IPS-18c (cell line): ENCODE results near the gene ASPHD1.
A peak's percentile ranks its signal among the peaks of the same experiment; 100 is the strongest.
"Not testable (repeated sequence)": the region's sequence is repeated elsewhere in the genome, so short reads cannot be mapped to it uniquely, and the experiment has no call there.

Experiments
- H3K4me3 ChIP-seq: 2 replicates; pipeline ENCODE4 v1.7.0; 2013; ENCODE audit warnings: low read depth, mild to moderate bottlenecking, low read length, moderate library complexity; ENCODE audit not compliant: insufficient read depth
- H3K9me3 ChIP-seq: one replicate; pipeline ENCODE4 v1.6.1; 2013; ENCODE audit warnings: mild to moderate bottlenecking, low read length, moderate library complexity; ENCODE audit not compliant: control insufficient read depth, insufficient read depth

The ASPHD1 gene, protein sequence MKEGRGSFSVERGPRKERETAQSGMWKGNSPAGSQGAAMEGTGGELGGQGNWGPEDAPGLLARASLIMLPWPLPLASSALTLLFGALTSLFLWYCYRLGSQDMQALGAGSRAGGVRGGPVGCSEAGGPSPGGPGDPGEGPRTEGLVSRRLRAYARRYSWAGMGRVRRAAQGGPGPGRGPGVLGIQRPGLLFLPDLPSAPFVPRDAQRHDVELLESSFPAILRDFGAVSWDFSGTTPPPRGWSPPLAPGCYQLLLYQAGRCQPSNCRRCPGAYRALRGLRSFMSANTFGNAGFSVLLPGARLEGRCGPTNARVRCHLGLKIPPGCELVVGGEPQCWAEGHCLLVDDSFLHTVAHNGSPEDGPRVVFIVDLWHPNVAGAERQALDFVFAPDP

DNA sequence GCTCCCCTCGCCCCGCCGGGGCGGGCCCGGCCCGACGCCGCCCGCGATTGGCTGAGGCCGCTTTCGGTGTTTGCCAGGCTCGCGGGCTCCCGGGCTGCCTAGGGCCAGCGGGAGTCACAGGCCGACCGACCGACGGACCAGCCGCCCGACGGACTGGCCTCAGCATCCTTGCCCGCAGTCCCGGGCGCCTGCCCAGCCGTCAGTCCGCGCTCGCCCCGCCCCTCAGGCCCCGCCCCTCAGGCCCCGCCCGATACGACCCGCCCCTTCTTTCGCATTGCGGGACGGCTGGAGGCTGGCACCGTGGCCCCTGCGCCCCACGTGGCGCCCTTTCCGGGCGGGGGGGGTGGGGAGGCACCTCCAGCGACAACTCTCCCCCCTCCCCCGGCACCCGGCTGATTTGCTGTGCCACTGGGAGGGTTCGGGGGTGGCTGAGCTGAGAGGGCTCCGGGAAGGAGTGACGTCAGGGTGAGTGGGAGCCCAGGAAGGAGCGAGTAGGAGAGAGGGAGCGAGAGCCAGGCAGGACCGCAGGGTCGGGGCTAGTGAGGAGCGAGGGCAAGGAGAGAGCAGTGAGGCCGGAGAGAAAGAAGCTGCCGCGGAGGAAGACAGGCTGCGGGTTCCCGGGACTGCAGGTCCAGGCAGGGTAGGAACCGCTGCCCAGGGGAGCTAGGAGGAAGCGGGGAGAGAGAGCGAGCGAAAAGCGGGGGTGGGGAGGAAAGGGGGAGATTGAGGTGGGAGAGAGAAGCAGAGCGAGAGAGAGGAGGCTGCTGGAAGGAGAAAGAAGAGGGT, at the start of gene ASPHD1:
TSS of gene ASPHD1 (plus strand) at position 387 of the 786 bp plus-strand sequence. CDS start 484 bp downstream, outside the sequence.
- H3K4me3 ChIP-seq = peak within 1 kb of the TSS; percentile 89
- no peaks in the 10 kb centered on the region for H3K9me3 ChIP-seq

DNA sequence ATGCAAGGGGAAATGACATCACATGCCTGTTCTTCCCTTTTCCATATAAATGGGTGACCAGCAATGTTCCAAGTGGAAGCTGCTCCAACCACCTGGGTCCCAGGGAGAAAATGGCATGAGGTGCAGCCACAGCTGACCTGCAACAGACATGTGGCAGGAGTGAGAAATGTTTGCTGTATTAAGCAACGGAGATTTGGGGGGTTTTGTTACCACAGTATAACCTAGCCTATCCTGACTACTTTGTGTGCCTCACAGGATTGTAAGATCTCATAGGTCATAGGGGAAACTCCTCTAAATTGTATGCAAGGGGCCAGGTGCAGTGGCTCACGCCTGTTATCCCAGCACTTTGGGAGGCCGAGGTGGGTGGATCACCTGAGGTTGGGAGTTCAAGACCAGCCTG, 49.3 kb upstream of the ASPHD1 start:
- Histone ChIP-seq H3K9me3 (no peaks in the 10 kb centered on the region), H3K4me3 (no peak overlapping the region)

DNA sequence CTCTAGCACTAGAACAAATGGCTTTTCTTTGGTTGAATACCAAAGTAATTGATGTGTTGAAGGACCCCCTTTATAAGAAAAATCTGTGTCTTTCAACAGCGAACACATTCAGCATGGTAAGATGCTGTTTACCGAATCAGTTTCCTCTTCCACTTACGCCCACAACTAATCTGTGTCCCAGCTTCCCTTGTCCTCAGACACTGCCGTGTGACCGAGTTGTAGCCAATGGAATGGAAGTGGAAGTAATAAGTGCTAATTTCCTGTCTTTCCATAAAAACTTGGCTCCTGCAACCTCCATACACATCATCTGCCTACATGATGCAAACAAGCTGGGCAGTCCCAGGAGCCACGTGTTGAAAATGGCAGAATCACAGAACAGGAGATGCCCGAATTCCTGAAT, 47.6 kb upstream of the ASPHD1 start:
- Histone ChIP-seq H3K4me3 (no peak overlapping the region), H3K9me3 (no peaks in the 10 kb centered on the region)

DNA sequence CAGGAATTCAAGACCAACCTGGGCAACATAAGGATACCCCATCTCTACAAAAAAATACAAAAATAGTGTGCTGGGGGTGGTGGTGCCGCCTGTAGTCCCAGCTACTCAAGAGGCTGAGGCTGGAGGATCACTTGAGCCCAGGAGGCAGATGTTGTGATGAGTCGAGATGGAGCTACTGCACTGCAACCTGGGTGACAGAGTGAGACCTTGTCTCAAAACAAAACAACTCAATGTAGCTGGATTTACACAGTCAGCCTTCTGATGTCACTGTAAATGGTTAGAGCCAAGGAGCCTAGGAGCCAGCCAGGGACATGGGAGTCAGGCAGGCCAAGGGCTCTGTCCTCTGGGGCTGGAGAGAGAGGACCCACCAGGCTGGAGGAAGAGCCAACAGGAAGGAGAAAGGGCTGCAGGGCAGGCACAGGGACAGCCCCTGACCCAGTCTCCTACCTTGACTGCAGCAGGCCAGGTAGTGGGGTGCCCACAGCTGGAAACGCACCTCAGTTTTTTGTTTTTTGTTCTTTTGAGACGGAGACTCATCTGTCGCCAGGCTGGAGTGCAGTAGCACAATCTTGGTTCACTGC, 45.7 kb upstream of the ASPHD1 start:
- Histone ChIP-seq H3K9me3 (no peaks in the 10 kb centered on the region), H3K4me3 (no peak overlapping the region)

DNA sequence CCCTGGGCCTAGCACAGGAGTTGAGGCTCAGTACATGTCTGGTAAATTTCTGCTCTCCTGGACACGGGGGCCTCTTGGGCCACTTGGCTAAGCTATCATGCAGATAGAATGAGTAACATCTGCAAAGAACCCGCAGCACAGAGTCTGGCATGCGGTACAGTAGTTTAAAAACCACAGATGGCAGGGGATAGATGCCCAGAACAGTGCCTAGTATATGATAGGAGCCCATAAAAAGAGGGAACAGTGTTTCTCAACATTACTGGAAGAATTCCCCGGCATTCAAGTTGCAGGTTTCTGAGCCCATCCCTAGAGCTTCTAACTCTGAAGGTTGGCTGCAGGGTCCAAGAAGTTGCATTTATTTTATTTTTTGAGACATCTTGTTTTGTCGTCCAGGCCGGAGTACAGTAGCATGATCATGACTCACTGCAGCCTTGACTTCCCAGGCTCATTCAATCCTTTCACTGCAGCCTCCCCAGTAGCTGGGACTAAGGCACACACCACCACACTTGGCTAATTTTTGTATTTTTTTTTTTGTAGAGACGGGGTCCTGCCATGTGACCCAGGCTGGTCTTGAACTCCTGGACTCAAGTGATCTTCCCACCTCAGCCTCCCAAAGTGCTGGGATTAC, 43.0 kb upstream of the ASPHD1 start:
- Histone ChIP-seq H3K4me3 (no peak overlapping the region), H3K9me3 (no peaks in the 10 kb centered on the region)

DNA sequence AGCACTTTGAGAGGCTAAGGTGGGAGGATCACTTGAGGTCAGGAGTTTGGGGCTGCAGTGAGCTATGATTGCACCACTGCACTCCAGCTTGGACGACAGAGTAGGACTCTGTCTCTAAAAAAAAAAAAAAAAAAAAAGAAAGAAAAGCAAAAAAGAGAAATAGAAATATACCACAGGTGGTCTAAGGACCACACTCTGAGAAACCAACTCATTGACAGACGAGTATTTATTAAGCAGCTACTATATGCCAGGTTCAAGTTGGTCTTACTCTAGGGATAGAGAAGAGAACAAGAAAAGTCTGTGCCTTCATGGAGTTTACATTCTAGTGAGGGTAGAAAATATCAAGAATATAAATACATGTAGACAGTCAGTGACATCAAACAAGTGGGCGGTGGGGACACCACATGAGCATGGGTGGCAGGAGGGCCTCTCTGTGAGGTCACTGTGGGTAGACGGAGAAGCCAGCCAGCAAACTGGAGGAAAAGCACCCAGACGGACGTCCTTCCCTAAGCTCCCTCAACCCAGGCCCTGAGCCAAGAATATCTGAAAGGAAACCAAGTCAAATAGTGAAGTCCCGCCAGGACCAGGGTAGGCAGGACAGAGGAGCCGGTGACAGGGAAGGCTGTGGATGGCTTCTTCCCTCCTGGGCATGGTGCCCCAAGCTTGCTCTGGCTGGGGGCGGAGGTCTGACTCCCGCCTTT, 42.0 kb upstream of the ASPHD1 start:
- H3K4me3 ChIP-seq = no peak overlapping the region

DNA sequence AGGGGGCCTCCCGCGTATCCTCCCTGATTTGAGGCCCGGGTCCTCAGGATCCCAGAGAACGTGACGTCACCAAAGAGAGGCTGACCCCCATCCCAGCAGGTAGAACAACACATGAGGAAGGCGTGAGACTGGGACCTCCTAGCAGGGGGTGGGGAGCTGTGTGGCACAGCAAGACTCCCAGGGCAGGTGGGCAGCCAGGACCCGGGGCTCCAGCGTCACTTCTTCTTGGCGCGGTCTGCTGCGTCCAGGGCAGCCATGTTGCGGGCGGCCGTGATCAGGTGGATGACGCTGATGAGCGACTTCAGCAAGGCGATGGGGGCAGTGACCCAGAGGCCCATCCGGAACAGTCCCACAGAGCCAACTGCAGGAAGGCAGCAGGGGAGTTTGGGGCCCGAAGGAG, 41.3 kb upstream of the ASPHD1 start:
- H3K9me3 ChIP-seq = no peaks in the 10 kb centered on the region
- no peak overlapping the region for H3K4me3 ChIP-seq

More for the DNA sequence above, 42.0 kb upstream of the ASPHD1 start:
- no peaks in the 10 kb centered on the region for H3K9me3 ChIP-seq

DNA sequence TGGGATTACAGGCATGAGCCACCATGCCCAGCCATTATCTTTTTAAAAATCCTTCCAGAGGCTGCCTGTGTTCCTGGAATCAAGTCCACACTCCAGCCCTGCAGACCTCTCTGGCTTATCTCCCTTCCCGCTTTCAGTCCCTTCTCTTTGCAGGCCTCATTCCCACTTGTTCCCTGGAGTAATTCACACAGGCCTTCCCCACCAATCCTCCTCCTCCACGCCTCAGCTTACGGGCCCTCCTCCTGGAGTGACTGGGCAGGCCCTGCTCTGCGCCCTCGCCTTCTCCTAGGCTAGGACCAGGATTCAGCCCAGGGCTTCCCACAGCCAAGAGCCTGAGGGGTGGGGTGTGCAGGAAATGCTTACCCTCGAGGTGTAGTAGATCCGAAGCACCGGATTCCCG, 40.1 kb upstream of the ASPHD1 start:
- no peak overlapping the region for H3K4me3 ChIP-seq
- H3K9me3 ChIP-seq = no peaks in the 10 kb centered on the region

DNA sequence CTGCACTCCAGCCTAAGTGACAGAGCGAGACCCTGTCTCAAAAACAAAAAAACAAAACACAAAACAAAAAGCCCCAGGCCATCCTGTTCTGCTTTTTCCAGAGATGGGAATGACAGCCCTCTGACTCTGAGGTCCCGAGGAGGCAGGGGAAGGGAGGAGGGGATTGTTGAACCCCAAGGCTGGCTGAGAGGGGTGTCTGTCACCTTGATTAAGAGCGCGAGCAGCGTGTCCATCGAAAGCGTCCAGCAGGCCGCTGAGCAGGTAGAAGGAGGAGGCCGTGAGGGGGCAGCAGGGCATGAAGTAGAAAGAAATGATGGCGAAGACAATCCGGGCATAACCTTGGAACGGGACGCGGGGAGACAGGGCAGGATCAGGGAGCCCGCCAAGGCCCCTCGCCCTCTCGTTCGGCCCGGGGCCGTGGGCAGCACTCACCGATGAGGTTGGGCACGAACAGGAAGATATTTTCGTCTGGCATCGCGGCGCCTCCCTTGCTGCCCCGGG, 37.9 kb upstream of the ASPHD1 start:
- no peaks in the 10 kb centered on the region for H3K9me3 ChIP-seq
- peak overlapping the region; percentile 88 for H3K4me3 ChIP-seq

DNA sequence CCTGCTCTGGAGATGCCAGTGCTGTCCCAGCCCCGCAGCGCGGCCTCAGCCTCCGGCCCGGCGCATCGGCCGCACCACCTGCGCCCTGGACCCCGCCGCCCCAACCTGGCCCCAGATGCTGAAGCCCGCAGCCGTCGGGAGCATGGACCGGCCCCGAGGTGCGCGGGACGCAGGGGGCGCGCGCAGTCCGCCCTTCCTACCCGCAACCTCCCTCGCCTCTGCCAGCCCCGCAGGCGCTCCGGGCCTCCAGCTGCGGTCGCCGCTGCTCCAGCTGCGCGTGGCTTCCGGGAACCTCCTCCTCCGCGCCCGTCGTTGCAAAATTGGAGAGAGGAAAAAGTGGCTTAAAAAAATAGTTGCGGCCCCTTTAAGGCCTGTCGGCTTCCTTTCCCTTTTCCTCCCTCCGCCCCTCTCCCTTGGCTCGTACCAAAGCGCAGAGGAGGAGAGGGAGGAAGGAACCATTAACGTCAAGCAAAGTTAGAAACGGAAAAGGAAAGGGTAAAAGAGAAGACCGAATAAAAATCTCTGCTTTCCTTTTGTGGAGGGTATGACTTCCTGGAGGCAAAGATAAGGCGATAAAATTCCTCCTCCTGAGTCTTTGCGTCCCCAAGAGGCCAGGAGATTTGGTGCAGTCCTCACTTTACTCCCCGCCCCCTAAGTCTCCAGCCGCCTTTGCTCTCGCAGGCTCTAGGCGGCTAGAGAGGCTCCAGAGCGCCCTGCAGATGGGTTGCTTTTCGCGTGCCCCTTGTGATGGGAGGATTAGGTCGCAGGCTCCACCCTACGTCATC, 37.2 kb upstream of the ASPHD1 start, which contains the start of gene CDIPT:
TSS of gene CDIPT (minus strand) at position 343 of the 785 bp plus-strand sequence. CDS start 369 bp downstream, outside the sequence.
- H3K4me3 ChIP-seq = peak within 1 kb of the TSS; percentile 88
- H3K9me3 ChIP-seq = no peaks in the 10 kb centered on the region

DNA sequence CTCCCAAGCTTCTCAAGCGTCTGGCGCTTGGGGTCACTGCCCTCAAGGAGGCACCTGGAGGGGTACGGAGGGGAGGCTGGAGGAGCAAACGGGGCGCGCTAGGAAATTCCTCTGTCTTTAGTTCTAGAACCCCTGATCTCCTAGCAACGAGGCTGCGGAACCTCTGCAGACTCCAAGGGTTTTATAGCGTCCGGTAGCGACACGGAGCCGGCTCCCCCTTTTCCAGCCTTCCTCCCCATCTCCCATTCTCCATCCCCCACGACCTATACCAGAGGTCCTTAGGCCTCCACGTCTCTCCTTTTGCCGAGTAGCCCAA, 36.7 kb upstream of the ASPHD1 start:
- Histone ChIP-seq H3K9me3 (no peaks in the 10 kb centered on the region), H3K4me3 (no peak overlapping the region; the same call in 1 of the 2 replicates)

DNA sequence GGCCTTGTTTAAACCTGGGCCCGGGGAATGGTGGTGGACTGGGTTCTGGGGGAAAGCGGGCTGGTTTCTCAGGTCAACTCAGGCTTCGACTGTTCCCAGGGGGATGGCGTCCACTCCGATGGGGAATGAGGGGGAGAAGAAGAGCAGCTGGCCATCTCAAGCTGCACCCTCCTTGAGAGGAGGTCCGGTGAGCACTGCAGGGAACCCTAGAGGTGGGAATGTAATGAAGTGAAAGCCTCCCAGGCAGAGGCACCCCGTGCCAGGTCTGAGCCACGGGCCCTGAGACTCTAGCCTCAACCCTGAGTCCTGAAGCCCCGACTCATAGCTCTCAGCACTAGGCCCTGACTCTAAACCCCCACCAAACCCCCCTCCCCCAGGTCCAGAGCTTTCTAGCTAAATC, 36.1 kb upstream of the ASPHD1 start:
- H3K4me3 ChIP-seq = no peak overlapping the region
- H3K9me3 ChIP-seq = no peaks in the 10 kb centered on the region

DNA sequence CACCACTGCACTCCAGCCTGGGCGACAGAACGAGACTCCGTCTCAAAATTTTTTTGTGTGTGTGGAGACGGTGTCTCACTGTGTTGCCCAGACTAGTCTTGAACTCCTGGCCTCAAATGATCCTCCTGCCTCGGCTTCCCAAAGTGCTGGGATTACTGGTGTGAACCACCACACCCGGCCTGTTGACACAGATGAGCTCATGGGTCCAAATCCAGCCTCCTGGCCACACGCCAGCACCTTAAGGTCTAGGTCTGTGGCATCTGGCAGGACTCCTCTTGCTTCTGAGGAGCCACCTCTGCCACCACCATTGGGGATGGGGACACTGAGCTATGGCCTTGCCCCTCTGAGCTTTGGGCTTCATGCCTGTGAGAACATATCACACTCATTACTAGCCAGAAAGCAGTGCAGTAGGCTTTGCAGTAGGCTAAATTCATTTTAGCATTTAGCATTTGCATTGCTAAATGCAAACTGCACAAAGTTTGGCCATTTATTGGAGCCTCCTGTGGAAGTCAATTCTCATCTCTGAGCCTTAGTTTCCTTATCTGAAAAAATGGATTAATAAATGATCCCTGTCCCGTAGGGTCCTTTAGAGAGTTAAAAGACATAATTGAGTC, 31.8 kb upstream of the ASPHD1 start:
- Histone ChIP-seq H3K4me3 (no peak overlapping the region), H3K9me3 (no peaks in the 10 kb centered on the region)

DNA sequence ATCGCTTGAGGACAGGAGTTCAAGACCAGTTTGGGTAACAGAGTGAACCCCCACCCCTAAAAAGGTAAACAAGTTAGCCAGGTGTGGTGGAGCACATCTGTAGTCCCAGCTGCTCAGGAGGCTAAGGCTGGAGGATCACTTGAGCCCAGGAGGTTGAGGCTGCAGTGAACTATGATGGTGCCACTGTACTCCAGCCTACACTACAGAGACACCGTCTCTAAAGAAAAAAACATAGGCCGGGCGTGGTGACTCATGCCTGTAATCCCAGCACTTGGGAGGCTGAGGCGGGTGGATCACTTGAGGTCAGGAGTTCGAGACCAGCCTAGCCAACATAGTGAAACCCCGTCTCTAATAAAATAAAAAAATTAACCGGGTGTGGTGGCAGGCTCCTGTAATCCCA, 31.2 kb upstream of the ASPHD1 start:
- not testable (repeated sequence) for H3K4me3 ChIP-seq

DNA sequence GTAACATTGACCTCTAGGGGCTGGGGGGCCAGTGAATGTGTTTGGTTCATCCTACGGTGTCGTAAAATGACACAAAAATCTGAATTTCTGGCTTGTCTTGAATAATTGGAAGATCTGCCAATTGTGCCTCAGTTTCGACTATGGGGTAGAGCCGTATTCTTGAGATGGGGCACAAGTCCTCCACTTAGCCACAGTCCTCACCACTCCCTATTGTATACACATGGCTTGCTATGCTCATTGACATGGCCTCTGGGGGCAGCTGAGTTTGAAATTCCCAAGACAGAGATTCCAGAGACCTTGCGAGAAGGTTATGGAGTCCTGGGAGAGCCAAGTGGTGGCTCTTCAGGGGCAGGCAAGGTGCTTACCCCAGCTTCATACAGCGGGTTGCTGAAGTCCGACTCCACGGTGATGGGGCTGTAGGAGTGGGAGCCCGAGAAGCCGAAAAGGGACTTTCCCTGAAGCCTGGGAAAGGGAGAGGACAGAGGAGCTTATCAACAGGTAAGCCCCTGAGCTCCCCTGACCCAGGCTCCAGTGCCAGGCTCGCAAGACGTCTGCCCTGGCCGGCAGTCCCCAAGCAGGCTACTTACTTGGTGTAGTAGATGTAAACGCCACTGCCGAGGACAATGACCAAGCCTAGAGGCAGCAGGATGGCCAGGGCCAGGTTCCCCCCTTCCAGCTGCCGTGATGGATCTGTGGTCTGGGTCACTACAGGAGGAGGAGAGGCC, 28.3 kb upstream of the ASPHD1 start:
- no peak overlapping the region for H3K4me3 ChIP-seq
- H3K9me3 ChIP-seq = no peaks in the 10 kb centered on the region

More for the DNA sequence above, 31.2 kb upstream of the ASPHD1 start:
- H3K9me3 ChIP-seq = not testable (repeated sequence)
